GM18505 (cell line): ENCODE data around the gene ARHGAP18.

Source experiments
- ATAC-seq: cut with Tn5 transposase; IDR thresholded peaks from one replicate; pipeline ENCODE4 v1.9.1; 2021; ENCODE audit not compliant: unreplicated experiment
- POLR2A ChIP-seq: IDR thresholded peaks from 4 replicates; pipeline ENCODE4 v1.6.1; 2011; ENCODE audit warnings: borderline replicate concordance; ENCODE audit not compliant: insufficient read depth, insufficient read length; ENCODE audit errors: extremely low read depth

Gene ARHGAP18

DNA sequence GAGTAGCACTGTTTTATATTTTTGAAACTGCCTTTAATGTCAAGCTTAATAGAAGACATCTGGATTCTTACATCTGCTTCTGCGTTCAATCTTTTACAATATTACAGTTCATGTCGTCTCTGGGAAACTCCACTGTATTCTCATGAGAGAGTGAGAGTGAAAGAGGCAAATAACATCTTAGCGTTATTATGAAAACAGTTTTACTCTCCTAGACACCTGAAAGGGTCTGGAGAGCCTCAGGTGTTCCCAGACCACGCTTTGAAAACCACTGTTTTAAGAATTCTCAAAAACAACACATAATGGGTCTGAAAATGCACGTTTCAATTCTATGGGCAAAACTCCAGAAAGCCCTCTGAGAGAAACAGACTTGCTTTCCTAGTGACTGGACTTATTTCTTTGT lies 63.3 kb downstream of the ARHGAP18 start:
- ATAC-seq, result peak; percentile 66
- no peak for TF ChIP-seq POLR2A

DNA sequence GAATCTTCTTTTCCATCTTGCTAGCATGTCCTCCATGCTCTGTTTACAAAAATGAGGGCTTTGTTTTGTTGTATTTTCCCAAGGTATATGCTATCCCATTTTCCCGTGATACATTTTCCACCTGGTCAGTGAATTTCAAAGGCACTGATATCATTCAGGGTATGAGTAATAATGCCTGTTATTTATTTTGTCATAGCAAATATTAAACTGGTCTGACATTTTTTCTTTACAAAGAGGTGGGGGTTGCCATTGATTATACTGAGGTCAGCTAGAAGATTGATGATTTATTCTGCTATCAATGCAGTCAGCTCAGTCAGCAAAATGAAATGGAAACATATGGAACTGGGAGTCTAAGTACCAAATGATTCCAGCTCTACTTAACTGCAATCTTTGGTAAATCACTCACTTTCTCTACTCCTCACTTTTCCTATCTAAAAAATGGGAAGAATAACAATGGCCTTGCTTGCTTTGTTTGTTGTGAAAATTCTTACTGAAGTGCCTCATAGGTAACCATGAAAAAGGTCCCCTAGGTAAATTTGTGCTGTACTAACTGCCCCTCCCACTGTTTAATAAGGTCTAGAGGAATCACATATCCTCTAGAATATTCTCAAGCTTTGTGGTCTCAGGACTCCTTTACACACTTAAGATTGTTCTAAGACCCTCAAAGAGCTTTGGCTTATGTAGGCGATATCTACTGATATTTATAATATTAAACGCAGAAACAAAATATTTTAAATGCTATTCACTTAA lies 64.0 kb downstream of the ARHGAP18 start:
- ATAC-seq, result no peak
- no peak for TF ChIP-seq POLR2A

DNA sequence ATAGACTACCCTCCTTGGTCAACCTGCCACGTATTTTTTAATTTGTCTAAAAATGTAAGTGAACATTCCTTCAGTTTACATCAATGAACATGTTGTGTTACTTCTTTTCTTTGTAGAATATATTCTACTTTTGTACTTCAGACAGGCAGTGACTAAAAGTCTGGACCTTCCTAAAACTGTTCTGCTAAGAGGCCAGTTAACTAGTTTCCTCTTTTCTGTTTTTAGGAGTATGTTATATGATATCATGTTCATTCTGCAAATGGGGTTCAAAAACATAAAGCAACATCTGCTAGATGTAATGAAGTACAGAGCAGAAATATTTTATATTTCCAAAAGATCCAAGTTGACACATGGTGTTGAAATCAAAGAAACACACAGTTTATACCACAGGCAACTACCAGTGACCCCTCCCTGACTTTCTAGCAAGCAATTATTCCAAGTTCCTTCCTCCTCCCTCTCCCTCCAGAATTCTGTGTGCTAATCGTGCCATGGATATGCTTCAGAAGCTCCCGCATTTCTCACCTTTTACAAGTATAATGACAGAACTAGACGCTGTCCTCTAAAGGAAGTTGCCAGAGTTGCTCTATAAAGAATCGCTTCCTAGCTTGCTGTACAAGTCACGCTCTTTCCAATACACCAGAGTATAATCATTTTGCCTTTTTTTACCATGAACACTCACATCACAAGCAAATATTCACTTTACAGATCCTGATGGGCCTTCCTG lies 64.7 kb downstream of the ARHGAP18 start:
- no peak for ATAC-seq
- no peak for TF ChIP-seq POLR2A

DNA sequence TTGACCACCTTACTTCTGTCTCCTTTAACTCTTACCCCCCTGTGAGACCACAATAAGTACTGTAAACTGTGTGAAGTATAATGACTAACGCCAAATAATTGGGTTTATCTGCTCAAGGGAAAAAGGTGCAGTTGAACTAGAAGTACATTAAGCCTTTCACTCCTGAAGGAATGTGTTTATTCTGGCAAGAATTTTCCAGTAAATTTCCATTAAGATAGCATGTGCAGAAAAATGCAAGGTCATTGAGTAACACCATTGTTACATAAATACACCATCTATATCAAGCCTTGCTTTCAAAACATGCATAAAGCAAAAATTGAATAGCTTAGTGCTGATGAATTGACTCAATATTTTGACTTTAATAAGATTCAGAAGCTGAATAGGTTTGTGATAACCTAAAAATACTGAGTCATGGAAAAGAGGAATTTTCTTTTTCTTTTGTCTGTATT lies 65.4 kb downstream of the ARHGAP18 start:
- no peak for TF ChIP-seq POLR2A
- ATAC-seq, result no peak

DNA sequence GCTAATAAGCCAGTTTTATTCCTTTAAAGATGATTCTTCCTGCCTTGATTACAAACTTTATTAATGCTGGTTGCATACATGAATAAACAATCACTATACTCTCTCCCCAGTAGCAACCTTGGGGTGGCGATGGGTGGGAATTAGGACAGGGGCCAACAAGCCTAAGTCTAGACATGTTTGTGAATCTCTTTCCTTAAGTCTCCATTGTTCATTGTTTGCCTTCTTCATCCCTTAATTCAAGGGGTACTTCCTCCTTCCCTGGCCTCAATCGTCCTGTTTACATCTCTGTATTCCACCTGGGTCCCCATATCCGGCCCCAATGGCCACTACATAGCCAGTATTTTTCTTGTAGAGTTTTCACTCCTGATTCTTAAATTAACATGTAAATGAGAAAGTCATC lies 66.0 kb downstream of the ARHGAP18 start:
- ATAC-seq, result no peak
- no peak for TF ChIP-seq POLR2A

DNA sequence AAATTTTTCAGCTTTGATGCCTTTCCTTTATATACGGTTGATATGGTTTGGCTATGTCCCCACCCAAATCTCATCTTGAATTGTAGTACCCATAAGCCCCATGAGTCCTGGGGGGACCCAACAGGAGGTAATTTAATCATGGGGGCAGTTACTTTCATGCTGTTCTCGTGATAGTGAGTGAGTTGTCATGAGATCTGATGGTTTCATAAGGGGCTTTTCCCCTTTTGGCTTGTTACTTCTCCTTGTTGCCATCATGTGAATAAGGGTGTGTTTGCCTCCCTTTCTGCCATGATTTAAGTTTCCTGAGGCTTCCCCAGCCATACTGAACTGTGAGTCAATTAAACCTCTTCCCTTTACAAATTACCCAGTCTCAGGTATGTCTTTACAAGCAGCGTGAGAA lies 66.8 kb downstream of the ARHGAP18 start:
- no peak for ATAC-seq

DNA sequence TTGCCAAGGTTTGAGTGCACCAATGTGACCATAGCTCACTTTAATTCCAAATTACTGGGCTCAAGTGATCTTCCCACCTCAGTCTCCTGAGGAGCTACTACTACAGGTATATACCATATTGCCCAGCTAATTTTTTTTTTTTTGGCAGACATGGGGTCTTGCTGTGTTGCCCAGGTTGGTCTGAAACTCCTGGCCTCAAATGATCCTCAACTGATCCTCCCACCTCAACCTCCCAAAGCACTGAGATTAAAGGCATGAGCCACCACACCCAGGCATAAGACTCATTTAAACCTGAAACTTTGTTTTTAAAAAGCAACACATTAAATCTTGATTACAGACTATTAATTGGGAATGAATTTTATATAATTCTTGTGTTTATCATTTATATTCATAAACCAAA lies 67.7 kb downstream of the ARHGAP18 start:
- no peak for TF ChIP-seq POLR2A
- ATAC-seq, result no peak

More for the DNA sequence above, 66.8 kb downstream of the ARHGAP18 start:
- TF ChIP-seq POLR2A, result no peak

DNA sequence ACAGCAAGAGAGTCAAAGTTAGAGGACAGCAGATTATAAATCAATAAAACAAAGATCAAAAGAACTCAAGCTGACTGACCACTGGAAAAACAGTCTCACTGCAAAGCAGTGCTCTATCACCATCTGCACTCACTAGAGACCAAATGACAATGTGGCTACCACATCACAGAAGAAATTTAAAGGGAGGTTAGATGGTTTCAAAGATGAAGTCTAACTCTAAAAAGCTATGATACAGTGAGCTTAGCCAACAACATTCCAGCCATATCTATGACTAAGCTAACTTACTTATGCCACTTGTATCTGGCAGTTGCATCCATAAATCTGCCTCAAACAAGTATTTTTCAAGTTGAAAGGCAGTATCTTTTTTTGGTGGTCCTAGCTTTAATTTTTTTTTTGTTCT lies 68.6 kb downstream of the ARHGAP18 start:
- no peak for ATAC-seq
- no peak for TF ChIP-seq POLR2A

DNA sequence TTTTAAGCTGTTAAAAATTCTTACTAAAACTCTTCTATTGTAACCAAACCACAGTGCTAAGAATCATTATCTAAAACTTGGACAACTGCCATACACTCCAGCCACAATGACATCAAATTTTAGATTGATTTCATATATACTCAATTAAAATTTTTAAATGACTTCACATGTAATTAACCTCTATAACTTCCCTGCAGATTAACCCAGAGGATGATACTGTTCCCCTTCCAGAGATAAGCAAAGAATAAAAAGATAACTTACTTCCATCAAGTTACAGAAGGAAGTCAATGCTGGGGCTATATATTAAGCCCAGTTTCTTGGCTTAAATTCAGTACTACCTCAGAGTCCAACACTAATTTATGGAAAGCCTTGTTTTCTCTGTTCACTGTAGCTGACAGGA lies 71.3 kb downstream of the ARHGAP18 start:
- TF ChIP-seq POLR2A, result no peak
- no peak for ATAC-seq

DNA sequence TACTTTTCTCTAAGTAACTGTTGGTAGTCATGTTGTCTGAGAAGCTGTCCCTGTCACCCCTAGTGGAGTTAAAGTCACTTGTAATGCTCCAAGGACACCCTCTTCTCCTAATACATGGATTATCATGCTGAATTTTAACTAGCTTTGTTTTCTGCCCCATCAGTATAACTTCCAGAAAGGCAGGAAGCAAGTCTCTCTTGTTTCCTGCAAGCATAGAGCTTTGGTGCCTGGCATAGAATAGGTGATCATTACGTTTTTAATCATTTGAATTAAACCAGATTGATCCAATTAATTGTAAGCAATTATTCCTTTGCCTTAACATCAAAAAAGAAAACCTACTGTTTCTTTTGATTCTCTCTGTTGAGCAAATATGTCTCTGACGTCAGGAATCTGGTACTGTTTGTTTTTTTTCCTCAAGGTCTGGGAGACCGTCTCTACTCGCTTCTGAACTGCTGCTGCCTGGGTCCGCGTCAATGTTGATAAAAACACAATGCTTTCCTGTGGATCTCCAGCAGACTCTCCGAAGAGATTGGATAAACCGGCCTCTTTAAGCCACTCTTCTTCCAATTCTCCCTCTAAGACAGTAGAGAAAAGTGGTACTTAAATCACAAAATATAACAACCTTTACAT lies 71.8 kb downstream of the ARHGAP18 start:
- no peak for ATAC-seq
- TF ChIP-seq POLR2A, result no peak

DNA sequence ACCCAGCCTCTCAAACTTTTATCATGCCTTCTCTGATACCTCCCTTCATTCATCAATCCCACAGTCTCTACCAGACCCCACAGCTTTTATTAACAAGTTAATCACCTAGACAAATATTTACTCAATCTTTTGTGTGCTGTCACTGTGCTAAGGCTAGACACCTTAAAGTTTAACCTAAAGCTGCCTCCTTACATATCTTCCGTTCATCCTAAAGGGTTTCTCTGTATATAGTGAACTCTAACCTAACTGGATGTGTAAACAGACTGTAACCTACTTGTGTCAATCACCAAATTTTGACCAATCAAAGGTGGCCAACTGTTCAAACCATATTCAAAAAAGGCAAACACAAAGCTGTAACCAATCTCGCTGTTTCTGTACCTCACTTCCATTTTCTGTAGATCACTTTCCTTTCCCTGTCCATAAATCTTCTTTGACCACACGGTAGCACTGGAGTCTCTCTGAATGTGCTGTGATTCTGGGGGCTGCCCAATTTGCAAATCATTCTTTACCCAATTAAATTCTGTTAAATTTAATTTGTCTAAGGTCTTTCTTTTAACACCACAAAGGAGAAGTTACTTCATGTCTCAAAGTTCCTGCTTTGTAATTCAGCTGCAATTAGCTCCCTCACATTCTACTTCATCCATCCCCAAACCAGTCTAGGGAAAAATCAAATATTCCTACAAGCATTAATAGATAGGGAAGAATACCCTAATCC lies 72.5 kb downstream of the ARHGAP18 start:
- TF ChIP-seq POLR2A, result no peak
- no peak for ATAC-seq

DNA sequence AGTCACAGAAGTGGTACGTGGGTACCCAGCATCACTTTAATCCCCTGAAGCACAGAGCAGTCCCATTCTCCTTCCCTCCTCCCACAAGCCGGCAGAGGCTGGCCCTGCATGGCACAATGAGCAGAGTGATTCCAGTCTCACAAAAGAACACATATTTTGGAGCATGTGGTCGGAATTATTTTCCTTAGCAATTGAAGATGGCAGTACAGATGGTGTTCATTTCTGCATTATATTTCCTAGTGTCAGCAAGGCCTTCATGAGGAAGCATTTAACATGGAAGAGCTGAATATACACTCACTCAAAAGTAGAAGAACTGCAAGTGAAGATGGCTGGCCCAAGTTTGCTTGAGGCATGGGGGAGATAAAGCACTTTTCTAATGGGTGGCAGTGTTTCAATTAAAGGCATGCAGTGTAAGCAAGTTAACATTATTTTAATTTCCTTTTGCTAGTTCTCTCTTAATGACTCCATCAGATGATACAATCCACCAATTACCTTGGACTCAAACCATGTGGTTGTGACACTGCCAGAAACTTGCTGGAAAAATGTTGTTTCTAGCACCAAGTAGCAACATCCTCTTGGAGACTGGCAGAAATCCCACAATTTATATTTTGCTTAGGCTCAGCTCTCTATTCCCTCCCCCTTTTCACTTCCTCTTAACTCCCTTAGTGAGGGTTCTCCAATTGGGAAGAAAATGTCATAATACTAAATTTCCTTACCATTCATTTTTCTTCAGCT lies 74.4 kb downstream of the ARHGAP18 start:
- no peak for TF ChIP-seq POLR2A
- no peak for ATAC-seq
